Neuronal stem cell (in vitro differentiated cells): ENCODE data around the gene OLIG1.
A peak's percentile ranks its signal among the peaks of the same experiment; 100 is the strongest.

Experiments used
- DNase-seq: peaks from one replicate; pipeline ENCODE4 v3.0.0-alpha.2; 2013; ENCODE audit warnings: low spot score
- H2AFZ ChIP-seq: one replicate; pipeline ENCODE4 v1.6.1; 2013; ENCODE audit warnings: mild to moderate bottlenecking, low read length, inconsistent platforms
- H2AK5ac ChIP-seq: 2 replicates; pipeline ENCODE4 v1.6.1; 2013; ENCODE audit warnings: low read depth, mild to moderate bottlenecking, inconsistent platforms, low read length, moderate library complexity, mixed read lengths
- H2BK120ac ChIP-seq: 2 replicates; pipeline ENCODE4 v1.6.1; 2013; ENCODE audit warnings: low read depth, mild to moderate bottlenecking, inconsistent platforms, low read length, moderate library complexity, mixed read lengths
- H2BK12ac ChIP-seq: one replicate; pipeline ENCODE4 v1.6.1; 2013; ENCODE audit warnings: low read length, inconsistent platforms
- H2BK15ac ChIP-seq: 2 replicates; pipeline ENCODE4 v1.6.1; 2013; ENCODE audit warnings: mild to moderate bottlenecking, low read length, inconsistent platforms, mixed read lengths
- H2BK5ac ChIP-seq: one replicate; pipeline ENCODE4 v1.6.1; 2013; ENCODE audit warnings: inconsistent platforms, mild to moderate bottlenecking, low read length, moderate library complexity
- H3K14ac ChIP-seq: one replicate; pipeline ENCODE4 v1.6.1; 2013; ENCODE audit warnings: low read length, inconsistent platforms
- H3K18ac ChIP-seq: 2 replicates; pipeline ENCODE4 v1.6.1; 2013; ENCODE audit warnings: low read length, inconsistent platforms
- H3K23ac ChIP-seq: 2 replicates; pipeline ENCODE4 v1.6.1; 2013; ENCODE audit warnings: low read depth, mild to moderate bottlenecking, mixed read lengths, low read length, inconsistent platforms; ENCODE audit not compliant: poor library complexity
- H3K27ac ChIP-seq: replicated peaks from 3 replicates; pipeline ENCODE4 v1.5.1; 2013; ENCODE audit warnings: low read length, inconsistent platforms
- H3K27me3 ChIP-seq, 3 experiments: 2 replicates each; pipeline ENCODE4 v1.6.1; 2013; ENCODE audit warnings: low read length in 3 of 3, mild to moderate bottlenecking in 2 of 3, inconsistent platforms in 1 of 3, low read depth in 1 of 3, mixed read lengths in 1 of 3, moderate library complexity in 1 of 3; ENCODE audit not compliant: control insufficient read depth in 3 of 3, insufficient read depth in 3 of 3
- H3K36me3 ChIP-seq, 2 donors: replicated peaks in 1 of 2; 2 replicates each; pipeline ENCODE4 v1.6.1; 2013; ENCODE audit warnings: low read length in 2 of 2; ENCODE audit not compliant: control insufficient read depth in 2 of 2, insufficient read depth in 2 of 2
- H3K4ac ChIP-seq: 2 replicates; pipeline ENCODE4 v1.6.1; 2013; ENCODE audit warnings: inconsistent platforms, mild to moderate bottlenecking, low read length, moderate library complexity
- H3K4me1 ChIP-seq, 2 donors: 1 replicate in 1 of 2; 2 replicates in 1 of 2; pipeline ENCODE4 v1.6.1; 2013; ENCODE audit warnings: low read length in 2 of 2, low read depth in 1 of 2; ENCODE audit not compliant: control insufficient read depth in 2 of 2, insufficient read depth in 1 of 2
- H3K4me2 ChIP-seq: one replicate; pipeline ENCODE4 v1.6.1; 2013; ENCODE audit warnings: mild to moderate bottlenecking, low read length, inconsistent platforms; ENCODE audit not compliant: insufficient read depth, poor library complexity, severe bottlenecking
- H3K4me3 ChIP-seq, 2 donors: 2 replicates each; pipeline ENCODE4 v1.5.1; 2013; ENCODE audit warnings: low read length in 2 of 2, mild to moderate bottlenecking in 2 of 2, inconsistent platforms in 1 of 2, moderate library complexity in 1 of 2
- H3K79me1 ChIP-seq: one replicate; pipeline ENCODE4 v1.6.1; 2013; ENCODE audit warnings: low read depth, mild to moderate bottlenecking, inconsistent platforms, low read length, moderate library complexity
- H3K9ac ChIP-seq: one replicate; pipeline ENCODE4 v1.6.1; 2013; ENCODE audit warnings: mild to moderate bottlenecking, low read depth, low read length, inconsistent platforms; ENCODE audit not compliant: poor library complexity
- H3K9me3 ChIP-seq, 2 donors: replicated peaks in 1 of 2; 2 replicates each; pipeline versions ENCODE3 to v1.6.1; 2013; ENCODE audit warnings: low read length in 2 of 2, mild to moderate bottlenecking in 2 of 2, inconsistent platforms in 1 of 2, low read depth in 1 of 2, mixed read lengths in 1 of 2, moderate library complexity in 1 of 2; ENCODE audit not compliant: control insufficient read depth in 2 of 2, insufficient read depth in 1 of 2
- H4K8ac ChIP-seq: one replicate; pipeline ENCODE4 v1.6.1; 2013; ENCODE audit warnings: low read depth, mild to moderate bottlenecking, inconsistent platforms, low read length, moderate library complexity
- H4K91ac ChIP-seq: one replicate; pipeline ENCODE4 v1.6.1; 2013; ENCODE audit warnings: low read length, low read depth, mild to moderate bottlenecking, inconsistent platforms; ENCODE audit not compliant: poor library complexity
- WGBS, 2 donors: extraction: QIAGEN DNeasy Blood & Tissue Kit; methylation state at CpG; one replicate each; pipeline ENCODE4 v1.1.7; 2013; ENCODE audit warnings: missing lambda C conversion rate in 2 of 2, mixed read lengths in 1 of 2; ENCODE audit not compliant: insufficient read length in 2 of 2, insufficient replicate concordance in 1 of 2; ENCODE audit errors: extremely low coverage in 2 of 2; 5-methylcytosine and 5-hydroxymethylcytosine counted together

Gene OLIG1

GRCh38 chr21:33022489-33022827 lies 47.5 kb upstream of the OLIG1 start:
- Histone ChIP-seq H4K91ac (no peak overlapping the region), H2BK120ac (no peak overlapping the region), H3K14ac (no peak overlapping the region), H4K8ac (no peak overlapping the region), H2AFZ (no peak overlapping the region), H3K4me3 (no peak overlapping the region), H3K27me3 (peaks cover 64 to 97% (median 94%) of the 10 kb centered on the region in 3 experiments), H3K4me2 (no peak overlapping the region), H2AK5ac (no peak overlapping the region), H3K4me1 (peaks cover 0 to 13% of the 10 kb centered on the region in 2 donors), H3K79me1 (no peaks in the 10 kb centered on the region), H2BK15ac (no peak overlapping the region), H2BK12ac (peak overlapping the region; percentile 18), H3K36me3 (no peaks in the 10 kb centered on the region), H3K9ac (no peak overlapping the region), H3K27ac (no peak overlapping the region), H3K18ac (no peak overlapping the region), H3K23ac (peak overlapping the region; percentile 5), H3K9me3 (peaks cover 3 to 9% of the 10 kb centered on the region in 2 donors), H3K4ac (no peak overlapping the region), H2BK5ac (peak overlapping the region; percentile 20)
- WGBS, 2 donors: no CpG with 5 or more reads among the region's 17 CpGs
- DNase-seq: no peak

- Histone ChIP-seq H3K79me1 (no peaks in the 10 kb centered on the region), H3K18ac (peak overlapping the region; percentile 86), H3K14ac (peak overlapping the region; percentile 39), H3K4ac (no peak overlapping the region), H3K4me2 (no peak overlapping the region), H3K4me3 (no peak overlapping the region), H3K27me3 (peaks cover 64 to 99% (median 98%) of the 10 kb centered on the region in 3 experiments), H2BK15ac (peak overlapping the region; percentile 14), H3K27ac (no peak overlapping the region), H3K4me1 (peaks cover 0 to 13% of the 10 kb centered on the region in 2 donors), H3K36me3 (no peaks in the 10 kb centered on the region), H2AK5ac (no peak overlapping the region), H3K9ac (no peak overlapping the region), H4K91ac (no peak overlapping the region), H3K9me3 (peaks cover 3 to 9% of the 10 kb centered on the region in 2 donors), H2AFZ (no peak overlapping the region), H4K8ac (no peak overlapping the region), H2BK120ac (no peak overlapping the region), H3K23ac (peak overlapping the region; percentile 5), H2BK5ac (peak overlapping the region; percentile 20), H2BK12ac (peak overlapping the region; percentile 18)
- no peak for DNase-seq
- no CpG with 5 or more reads among the region's 52 CpGs for WGBS, 2 donors
Observed at GRCh38 chr21:33022828-33023573, 46.9 kb upstream of the OLIG1 start.

- Histone ChIP-seq H3K18ac (peak overlapping the region; percentile 86), H3K4me1 (peaks cover 0 to 13% of the 10 kb centered on the region in 2 donors), H4K8ac (no peak overlapping the region), H3K23ac (peak overlapping the region; percentile 59), H2BK120ac (no peak overlapping the region), H2BK15ac (peak overlapping the region; percentile 14), H3K4me3 (no peak overlapping the region), H2BK12ac (no peak overlapping the region), H3K4me2 (no peak overlapping the region), H3K27me3 (peaks cover 64 to 99% (median 98%) of the 10 kb centered on the region in 3 experiments), H3K79me1 (no peaks in the 10 kb centered on the region), H3K9ac (no peak overlapping the region), H3K9me3 (peaks cover 4 to 9% of the 10 kb centered on the region in 2 donors), H3K4ac (no peak overlapping the region), H2BK5ac (no peak overlapping the region), H2AFZ (no peak overlapping the region), H3K36me3 (no peaks in the 10 kb centered on the region), H4K91ac (no peak overlapping the region), H2AK5ac (no peak overlapping the region), H3K14ac (peak overlapping the region; percentile 39), H3K27ac (no peak overlapping the region)
- WGBS, 2 donors: no CpG with 5 or more reads among the region's 49 CpGs
- DNase-seq: no peak
Observed at GRCh38 chr21:33023574-33024200, 46.3 kb upstream of the OLIG1 start.
